Peyer's patch (tissue), 4 donors: ENCODE data around the gene KCNC4. TPM values are rescaled to one million over a fixed set of nuclear protein-coding genes. Genes with fewer than 3 reads are reported as not detected.

Source experiments
- DNase-seq, 3 donors: peaks; one replicate each; pipeline ENCODE4 v3.0.0-alpha.2; 2017 to 2019
- H3K27ac ChIP-seq, 4 donors: fragments of 200-600 bp; sonication (generic); one replicate each; pipeline ENCODE4 v1.5.1; 2016 to 2019
- H3K27me3 ChIP-seq, 2 donors: fragments of 200-600 bp; sonication (generic); one replicate each; pipeline ENCODE4 v1.5.1; 2019
- H3K36me3 ChIP-seq, 3 donors: fragments of 200-600 bp; sonication (generic); one replicate each; pipeline ENCODE4 v1.5.1; 2016 to 2019
- H3K4me1 ChIP-seq, 4 donors: fragments of 200-600 bp; sonication (generic); one replicate each; pipeline ENCODE4 v1.5.1; 2016 to 2019
- H3K4me3 ChIP-seq, 4 donors: fragments of 200-600 bp; sonication (generic); 1 replicate in 3 of 4; 2 replicates in 1 of 4; pipeline ENCODE4 v1.5.1; 2016 to 2019; ENCODE audit warnings: mild to moderate bottlenecking in 1 of 4
- H3K9me3 ChIP-seq, 4 donors: fragments of 200-600 bp; sonication (generic); one replicate each; pipeline ENCODE4 v1.5.1; 2016 to 2019; ENCODE audit warnings: mild to moderate bottlenecking in 1 of 4
- POLR2A ChIP-seq, 2 donors: fragments of 450-650 bp; IDR thresholded peaks; one replicate each; pipeline ENCODE4 v1.5.1; 2017; ENCODE audit warnings: antibody characterized with exemption in 2 of 2, mild to moderate bottlenecking in 2 of 2, moderate library complexity in 2 of 2
- total RNA-seq, 4 donors: library from RNA; depleted of rRNA; stranded (reverse); fragments of >200 nt; gene quantifications; one replicate each; pipeline ENCODE4 v1.1.0, GENCODE V29; 2016
- TF ChIP-seq, protein P1 (sequence below), 6 experiments: fragments of 450-650 bp in 4 of 6; fragments of 200-600 bp in 2 of 6; sonication (generic) in 1 of 6; IDR thresholded peaks; one replicate each; pipeline ENCODE4 v1.5.1; 2017 to 2019; ENCODE audit warnings: antibody characterized with exemption in 6 of 6, mild to moderate bottlenecking in 3 of 6, moderate library complexity in 1 of 6

Gene KCNC4
- total RNA-seq, 4 donors from 2014 or later = 6.1 to 18.0 (median 10.4) TPM

DNA sequence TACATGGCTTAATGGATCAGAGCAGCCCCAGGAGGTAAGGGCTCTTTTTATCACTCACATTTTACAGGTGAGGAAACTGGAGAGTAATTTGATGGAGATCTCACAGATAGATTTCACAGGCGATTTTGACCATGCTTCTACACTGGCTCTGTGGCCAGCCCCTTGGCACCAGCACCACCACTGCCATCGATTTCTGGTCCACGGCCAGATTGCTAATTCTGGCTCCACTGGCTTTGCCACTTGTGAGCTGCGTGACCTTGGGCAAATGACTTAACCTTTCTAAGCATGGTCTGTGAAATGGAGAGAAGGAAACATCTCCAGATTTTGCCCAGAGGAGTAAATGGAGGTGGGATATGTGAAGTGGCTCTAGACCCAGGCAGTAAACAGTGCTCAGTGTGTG is 32.6 kb downstream of the KCNC4 start:
- no peaks in the 10 kb centered on the region for H3K36me3 ChIP-seq
- no peaks in the 10 kb centered on the region for H3K27me3 ChIP-seq
- no peaks in the 10 kb centered on the region for H3K9me3 ChIP-seq
- no peak overlapping the region for H3K27ac ChIP-seq
- TF ChIP-seq, protein P1, sequence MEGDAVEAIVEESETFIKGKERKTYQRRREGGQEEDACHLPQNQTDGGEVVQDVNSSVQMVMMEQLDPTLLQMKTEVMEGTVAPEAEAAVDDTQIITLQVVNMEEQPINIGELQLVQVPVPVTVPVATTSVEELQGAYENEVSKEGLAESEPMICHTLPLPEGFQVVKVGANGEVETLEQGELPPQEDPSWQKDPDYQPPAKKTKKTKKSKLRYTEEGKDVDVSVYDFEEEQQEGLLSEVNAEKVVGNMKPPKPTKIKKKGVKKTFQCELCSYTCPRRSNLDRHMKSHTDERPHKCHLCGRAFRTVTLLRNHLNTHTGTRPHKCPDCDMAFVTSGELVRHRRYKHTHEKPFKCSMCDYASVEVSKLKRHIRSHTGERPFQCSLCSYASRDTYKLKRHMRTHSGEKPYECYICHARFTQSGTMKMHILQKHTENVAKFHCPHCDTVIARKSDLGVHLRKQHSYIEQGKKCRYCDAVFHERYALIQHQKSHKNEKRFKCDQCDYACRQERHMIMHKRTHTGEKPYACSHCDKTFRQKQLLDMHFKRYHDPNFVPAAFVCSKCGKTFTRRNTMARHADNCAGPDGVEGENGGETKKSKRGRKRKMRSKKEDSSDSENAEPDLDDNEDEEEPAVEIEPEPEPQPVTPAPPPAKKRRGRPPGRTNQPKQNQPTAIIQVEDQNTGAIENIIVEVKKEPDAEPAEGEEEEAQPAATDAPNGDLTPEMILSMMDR (IDR thresholded peaks at IDR 0.05) = no peak
- TF ChIP-seq POLR2A (IDR thresholded peaks at IDR 0.05) = no peak
- no peak overlapping the region for H3K4me3 ChIP-seq
- no peaks in the 10 kb centered on the region for H3K4me1 ChIP-seq
- peak in 1 of 3 donors; percentile 5 for DNase-seq

GRCh38 chr1:110243146-110243545 is 33.0 kb downstream of the KCNC4 start:
- peak in 1 of 3 donors; percentile 19 for DNase-seq
- H3K4me3 ChIP-seq = no peak overlapping the region
- H3K27me3 ChIP-seq = no peaks in the 10 kb centered on the region
- TF ChIP-seq, protein P1 (IDR thresholded peaks at IDR 0.05) = no peak
- TF ChIP-seq POLR2A (IDR thresholded peaks at IDR 0.05) = no peak
- H3K4me1 ChIP-seq = no peaks in the 10 kb centered on the region
- H3K27ac ChIP-seq = peak overlapping the region in 1 of 4 donors; percentile 10
- H3K36me3 ChIP-seq = no peaks in the 10 kb centered on the region
- no peaks in the 10 kb centered on the region for H3K9me3 ChIP-seq

- Histone ChIP-seq H3K4me3 (no peak overlapping the region), H3K27ac (peak overlapping the region in 1 of 4 donors; percentile 10), H3K36me3 (no peaks in the 10 kb centered on the region), H3K9me3 (no peaks in the 10 kb centered on the region), H3K4me1 (no peaks in the 10 kb centered on the region), H3K27me3 (no peaks in the 10 kb centered on the region)
- peak in 2 of 3 donors; percentile 15 to 30 for DNase-seq
- TF ChIP-seq, protein P1 (IDR thresholded peaks at IDR 0.05) = no peak
- no peak for TF ChIP-seq POLR2A (IDR thresholded peaks at IDR 0.05)
Measured at GRCh38 chr1:110243574-110243973, 33.5 kb downstream of the KCNC4 start.

GRCh38 chr1:110245876-110246620 is 35.9 kb downstream of the KCNC4 start:
- DNase-seq = peak in 1 of 3 donors; percentile 6
- TF ChIP-seq POLR2A (IDR thresholded peaks at IDR 0.05) = no peak
- TF ChIP-seq, protein P1 (IDR thresholded peaks at IDR 0.05) = no peak
- no peak overlapping the region for H3K27ac ChIP-seq
- H3K36me3 ChIP-seq = no peaks in the 10 kb centered on the region
- H3K4me1 ChIP-seq = no peaks in the 10 kb centered on the region
- no peaks in the 10 kb centered on the region for H3K27me3 ChIP-seq
- H3K4me3 ChIP-seq = no peak overlapping the region
- H3K9me3 ChIP-seq = no peaks in the 10 kb centered on the region

DNA sequence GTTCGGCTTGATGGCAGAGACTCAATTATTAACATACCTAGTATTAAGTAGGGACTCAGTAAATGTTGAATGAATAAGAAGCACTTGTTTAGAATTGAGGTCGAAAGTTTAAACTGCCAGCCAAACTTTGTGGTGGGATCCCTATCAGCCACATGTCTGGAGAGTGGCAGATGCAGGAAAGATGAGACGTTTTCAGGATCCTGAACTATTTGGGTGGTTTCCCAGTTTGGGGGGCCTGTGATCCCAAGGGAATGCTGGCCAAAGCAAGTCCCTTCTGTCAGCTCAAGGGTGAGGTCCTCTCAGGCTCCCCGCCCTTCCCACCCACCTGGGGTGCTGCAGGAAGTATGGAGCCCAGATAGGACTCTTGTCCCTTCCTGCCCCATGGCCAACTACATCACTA is 38.6 kb downstream of the KCNC4 start:
- TF ChIP-seq POLR2A (IDR thresholded peaks at IDR 0.05) = no peak
- TF ChIP-seq, protein P1 (IDR thresholded peaks at IDR 0.05) = no peak
- H3K4me1 ChIP-seq = no peaks in the 10 kb centered on the region
- no peaks in the 10 kb centered on the region for H3K27me3 ChIP-seq
- no peak for DNase-seq
- H3K27ac ChIP-seq = no peak overlapping the region
- no peak overlapping the region for H3K4me3 ChIP-seq
- no peaks in the 10 kb centered on the region for H3K36me3 ChIP-seq
- H3K9me3 ChIP-seq = no peaks in the 10 kb centered on the region
